Right ventricle myocardium superior (tissue), 1 donor: ENCODE measurements around the gene DYNLL1. TPM values are rescaled to one million over a fixed set of nuclear protein-coding genes. Genes with fewer than 3 reads are reported as not detected.
"Not testable (repeated sequence)": the region's sequence is repeated elsewhere in the genome, so short reads cannot be mapped to it uniquely, and the experiment has no call there.

Source experiments
- ATAC-seq: fragments of 200-7000 bp; cut with Tn5 transposase; one replicate; pipeline ENCODE4 v1.9.1; 2020; ENCODE audit warnings: mild to moderate bottlenecking; ENCODE audit not compliant: poor library complexity
- DNase-seq: peaks from one replicate; pipeline ENCODE4 v3.0.0-alpha.2; 2020
- intact Hi-C: fragments of 100-400 bp; cut with DNase I; formaldehyde crosslinking; loops from one replicate; pipeline ENCODE4 v1.11.2; 2022
- total RNA-seq: library from RNA; stranded (reverse); fragmentation: NEBNext Ultra II Directional; extraction: Animal tissue kit (Norgen Biotek cat#: 25700); gene quantifications from one replicate; pipeline ENCODE4 v1.2.1, GENCODE V29; 2021
- donor health status: DM: no; HTN: yes; CAD: no; lungs with severe emphysema.

The DYNLL1 gene
- total RNA-seq, 1 donor from 2014 or later: 154 TPM

GRCh38 chr12:120497524-120498150 lies 1.7 kb downstream of the DYNLL1 start:
- no peak for DNase-seq
- intact Hi-C loops: no loop called here
- no peak for ATAC-seq

GRCh38 chr12:120498870-120499515 lies 3.1 kb downstream of the DYNLL1 start:
- no peak for DNase-seq
- intact Hi-C loops: no loop called here
- no peak for ATAC-seq

DNA sequence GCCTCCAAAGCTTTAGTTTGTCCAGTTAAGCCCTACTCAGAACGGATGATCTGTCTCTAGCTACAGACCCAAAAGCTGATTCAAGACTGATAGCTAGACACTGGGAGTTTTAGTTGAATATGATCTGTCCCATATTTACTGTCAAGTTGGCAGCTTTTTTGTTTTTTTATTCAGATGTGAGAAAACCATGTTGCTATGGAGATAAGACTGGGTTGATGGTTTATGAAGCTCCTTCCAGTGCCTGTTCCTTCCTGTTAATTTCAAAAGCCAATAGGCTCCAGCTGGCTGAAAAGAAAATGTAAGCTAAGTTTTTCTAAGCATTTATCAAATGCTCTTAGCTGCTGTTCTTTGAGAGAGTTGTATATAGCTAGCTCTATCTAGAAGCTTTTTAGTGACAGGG lies 4.7 kb downstream of the DYNLL1 start:
- DNase-seq (no peak), ATAC-seq (no peak)
- intact Hi-C loops: no loop called here

DNA sequence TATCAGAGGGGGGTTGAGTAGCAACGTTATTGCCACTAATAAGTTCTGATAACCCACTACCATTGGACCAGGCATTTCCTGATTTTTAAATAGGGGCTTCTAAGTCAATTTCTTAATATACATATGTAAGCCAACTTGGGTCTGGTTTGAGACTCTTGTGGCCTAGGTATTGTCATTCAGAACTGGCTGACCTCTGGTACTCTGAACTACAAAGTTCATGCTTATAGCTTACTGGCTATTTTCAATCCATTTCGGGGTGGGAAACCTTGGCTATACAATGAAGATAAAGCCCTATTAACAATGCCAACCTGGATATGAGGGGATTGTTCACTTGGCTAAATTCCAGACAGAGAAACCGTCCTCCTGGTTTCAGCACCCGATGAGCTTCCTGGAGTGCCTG lies 8.7 kb downstream of the DYNLL1 start:
- ATAC-seq (no peak), DNase-seq (no peak)
- intact Hi-C loops: no loop called here

DNA sequence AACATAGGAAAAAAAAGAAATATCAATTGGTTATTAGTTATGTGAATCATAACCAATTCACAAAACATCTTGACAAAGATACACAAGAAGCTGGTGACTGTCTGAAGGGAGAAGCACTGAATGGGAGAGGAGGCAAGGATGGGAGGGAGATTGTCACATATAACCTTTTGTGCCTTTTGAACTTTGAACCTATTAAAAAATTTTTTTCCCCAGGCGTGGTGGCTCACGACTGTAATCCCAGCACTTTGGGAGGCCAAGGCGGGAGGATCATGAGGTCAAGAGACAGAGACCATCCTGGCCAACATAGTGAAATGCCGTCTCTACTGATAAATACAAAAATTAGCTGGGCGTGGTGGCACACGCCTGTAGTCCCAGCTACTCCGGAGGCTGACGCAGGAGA lies 12.6 kb downstream of the DYNLL1 start:
- no peak for DNase-seq
- ATAC-seq: no peak
- intact Hi-C loops: no loop called here

- no peak for ATAC-seq
- DNase-seq: no peak
- intact Hi-C loops: no loop called here
Observed at GRCh38 chr12:120514002-120514401, 18.1 kb downstream of the DYNLL1 start.

GRCh38 chr12:120515496-120515895 lies 19.6 kb downstream of the DYNLL1 start:
- DNase-seq (no peak), ATAC-seq (no peak)
- intact Hi-C loops: no loop called here

GRCh38 chr12:120519324-120519723 lies 23.4 kb downstream of the DYNLL1 start:
- intact Hi-C loops, DNase-seq, ATAC-seq: not testable (repeated sequence)

DNA sequence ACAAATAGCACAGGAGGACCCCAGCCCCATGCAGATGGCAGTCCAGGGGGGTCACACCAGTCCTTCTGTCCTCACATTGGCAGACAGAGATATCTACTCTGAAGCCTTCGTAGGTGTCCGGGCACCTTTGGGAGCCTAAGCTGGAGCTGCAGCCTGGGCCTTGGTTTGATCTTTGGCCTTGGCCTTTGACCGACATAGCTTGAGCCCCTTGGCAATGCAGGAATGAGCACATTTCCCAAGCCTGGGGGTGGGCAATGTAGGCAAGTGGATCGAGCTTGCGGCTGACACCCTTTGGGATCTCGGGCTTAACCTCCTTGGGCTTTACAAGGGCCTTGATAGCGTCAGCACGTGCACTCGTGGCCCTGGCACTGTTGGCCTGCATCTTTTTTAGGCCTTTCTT lies 26.7 kb downstream of the DYNLL1 start:
- no peak for DNase-seq
- intact Hi-C loops: no loop called here

GRCh38 chr12:120528861-120529525 lies 33.1 kb downstream of the DYNLL1 start, which contains the start of gene COQ5:
TSS of gene COQ5 (minus strand) at chr12:120529158. CDS start at chr12:120529141, 17 bp downstream.
- intact Hi-C loops: no loop called here
- DNase-seq (peak; percentile 95), ATAC-seq (peak; percentile 97)

More for the DNA sequence above, 26.7 kb downstream of the DYNLL1 start:
- no peak for ATAC-seq

DNA sequence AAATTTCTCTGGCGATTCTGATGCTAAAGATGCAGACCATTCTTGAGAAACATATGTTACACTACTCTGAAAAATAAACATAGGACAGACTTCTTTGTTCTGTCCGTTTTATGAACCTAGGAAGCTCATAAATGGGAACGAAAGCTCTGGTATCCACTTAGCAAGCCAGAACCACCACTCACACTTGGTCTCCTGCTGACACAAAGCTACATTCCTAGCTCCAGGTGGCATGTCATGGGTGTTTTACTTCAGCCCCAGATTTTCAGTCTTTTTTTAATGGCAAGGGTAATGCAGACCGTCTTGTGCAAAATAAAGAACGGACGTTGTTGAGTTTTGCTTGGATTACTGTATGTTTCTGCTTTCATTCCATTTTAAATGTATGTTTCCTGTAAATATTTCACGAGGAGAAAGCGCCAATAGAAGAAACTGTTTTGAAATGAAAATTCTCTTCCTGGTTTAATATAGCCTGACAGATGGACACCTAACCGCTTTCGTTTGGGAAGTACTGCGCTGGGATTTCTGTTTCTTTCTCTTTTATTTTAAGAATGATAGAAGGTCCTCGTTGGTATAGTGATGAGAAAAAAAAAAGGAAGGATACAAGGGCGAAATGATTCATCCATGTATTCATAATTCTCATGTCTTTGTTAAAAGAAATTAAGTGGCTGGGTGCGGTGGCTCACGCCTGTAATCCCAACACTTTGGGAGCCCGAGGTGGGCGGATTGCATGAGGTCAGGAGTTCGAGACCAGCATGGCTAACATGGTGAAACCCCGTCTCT lies 33.9 kb downstream of the DYNLL1 start:
- peak; percentile 23 for ATAC-seq
- intact Hi-C loops: no loop called here
- no peak for DNase-seq

DNA sequence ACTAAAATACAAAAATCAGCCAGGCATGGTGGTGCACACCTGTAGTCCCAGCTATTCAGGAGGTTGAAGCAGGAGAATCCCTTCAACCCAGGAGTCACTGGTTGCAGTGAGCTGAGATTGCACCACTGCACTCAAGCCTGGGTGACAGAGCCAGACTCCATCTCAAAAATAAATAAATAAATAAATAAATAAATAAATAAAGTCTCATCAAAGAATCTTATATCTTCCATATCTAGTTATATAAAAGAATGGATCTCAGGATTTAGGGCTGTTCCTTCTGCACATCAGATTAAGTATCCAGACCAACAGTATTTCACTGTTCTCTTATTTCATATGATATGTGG lies 34.5 kb downstream of the DYNLL1 start:
- intact Hi-C loops, DNase-seq, ATAC-seq: not testable (repeated sequence)

DNA sequence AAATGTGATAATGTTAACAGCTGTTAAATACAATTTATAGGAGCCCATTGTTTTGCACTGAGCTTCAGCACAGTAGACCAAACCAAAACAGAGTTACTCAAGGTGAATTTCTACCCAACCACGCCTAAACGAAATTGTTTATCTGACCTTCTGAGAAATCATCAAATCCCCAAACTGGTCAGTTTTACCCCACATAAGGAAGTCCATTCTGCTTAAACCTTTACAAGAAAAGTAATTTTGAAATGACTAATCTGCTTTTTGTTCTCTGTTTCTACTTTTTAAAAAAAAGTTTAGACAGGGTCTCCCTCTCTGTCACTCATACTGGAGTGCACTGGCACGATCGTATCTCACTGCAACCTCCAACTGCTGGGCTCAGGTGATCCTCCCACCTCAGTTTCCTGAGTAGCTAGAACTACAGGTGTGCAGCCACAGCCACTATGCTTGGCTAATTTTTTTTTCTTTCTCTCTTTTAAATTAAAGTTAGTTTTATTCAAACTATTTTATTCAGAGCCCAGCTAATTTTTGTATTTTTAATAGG lies 36.9 kb downstream of the DYNLL1 start:
- DNase-seq: no peak
- intact Hi-C loops: no loop called here
- no peak for ATAC-seq

DNA sequence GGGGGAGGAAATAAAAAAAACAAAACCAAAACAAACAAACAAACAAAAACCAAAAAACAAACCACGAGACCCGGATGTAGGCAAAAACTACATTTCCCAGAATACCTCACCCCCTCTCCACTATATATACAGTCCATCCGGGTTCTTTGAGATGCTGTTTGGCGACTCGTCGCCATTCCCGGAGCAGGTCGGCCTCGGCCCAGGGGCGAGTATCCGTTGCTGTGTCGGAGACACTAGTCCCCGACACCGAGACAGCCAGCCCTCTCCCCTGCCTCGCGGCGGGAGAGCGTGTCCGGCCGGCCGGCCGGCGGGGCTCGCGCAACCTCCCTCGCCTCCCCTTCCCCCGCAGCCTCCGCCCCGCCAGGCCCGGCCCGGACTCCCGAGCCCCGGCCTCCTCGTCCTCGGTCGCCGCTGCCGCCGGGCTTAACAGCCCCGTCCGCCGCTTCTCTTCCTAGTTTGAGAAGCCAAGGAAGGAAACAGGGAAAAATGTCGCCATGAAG lies 38.3 kb downstream of the DYNLL1 start, which contains the start of gene RNF10:
Gene RNF10, plus strand, starts transcription at position 154 of the 500 bp plus-strand sequence. CDS start 456 bp downstream, outside the sequence.
- DNase-seq (peak; percentile 78), ATAC-seq (peak; percentile 80)
- intact Hi-C loops: no loop called here

DNA sequence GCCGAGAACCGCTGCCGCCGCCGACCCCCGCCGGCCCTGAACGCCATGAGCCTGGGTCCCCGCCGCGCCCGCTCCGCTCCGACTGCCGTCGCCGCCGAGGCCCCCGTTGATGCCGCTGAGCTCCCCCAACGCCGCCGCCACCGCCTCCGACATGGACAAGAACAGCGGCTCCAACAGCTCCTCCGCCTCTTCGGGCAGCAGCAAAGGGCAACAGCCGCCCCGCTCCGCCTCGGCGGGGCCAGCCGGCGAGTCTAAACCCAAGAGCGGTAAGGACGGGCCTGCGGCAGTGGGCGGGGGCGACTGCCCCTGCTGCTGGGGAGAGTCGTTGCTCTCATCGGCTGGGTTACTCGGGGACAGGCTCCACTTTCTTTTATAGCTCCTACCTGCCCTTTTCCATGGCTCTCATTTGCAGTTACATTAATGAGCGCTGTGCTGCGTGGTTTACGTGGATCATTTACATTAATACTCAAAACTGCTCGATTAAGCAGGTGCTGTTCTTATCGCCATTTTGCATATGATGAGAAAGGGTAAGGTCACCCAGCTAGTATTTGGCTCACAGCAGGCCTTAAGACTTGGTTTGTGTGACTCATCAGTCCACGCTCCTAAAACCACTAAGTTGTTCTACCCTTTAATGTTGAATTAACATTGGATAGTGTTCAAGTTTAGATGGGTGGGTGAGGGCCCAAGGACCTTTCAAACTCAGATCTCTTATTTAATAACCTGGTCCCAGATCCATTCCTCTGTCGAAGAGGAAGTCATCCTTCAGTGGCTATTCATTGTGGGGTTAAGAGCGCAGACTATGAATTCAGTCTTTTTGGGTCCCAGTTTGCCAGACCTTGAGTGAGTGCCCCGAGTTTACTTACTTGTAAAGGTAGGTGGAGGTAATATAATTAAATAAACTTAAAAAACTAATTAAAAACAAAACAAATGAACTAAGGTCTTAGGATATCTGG lies 39.1 kb downstream of the DYNLL1 start:
- ATAC-seq: peak; percentile 35
- peak; percentile 53 for DNase-seq
- intact Hi-C loops: no loop called here

- DNase-seq (no peak), ATAC-seq (no peak)
- intact Hi-C loops: no loop called here
Observed at GRCh38 chr12:120536064-120536791, 40.3 kb downstream of the DYNLL1 start.

DNA sequence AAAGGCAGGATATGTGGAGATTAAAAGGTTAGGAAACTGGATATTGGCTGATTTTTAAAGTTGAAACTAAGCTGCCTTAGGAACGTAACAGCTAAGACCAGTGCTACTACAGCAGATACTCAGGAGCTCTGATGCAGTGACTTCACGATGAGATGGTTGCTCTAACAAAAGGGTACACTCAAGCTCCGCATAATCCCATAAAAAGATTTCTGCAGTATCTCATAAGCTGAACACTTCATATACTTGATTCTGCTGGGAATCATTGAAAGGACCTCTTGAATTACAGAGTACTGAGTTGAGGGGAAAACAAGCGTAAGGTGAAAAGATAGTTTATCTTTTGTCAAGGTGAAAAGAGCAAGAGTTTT lies 41.9 kb downstream of the DYNLL1 start:
- intact Hi-C loops: no loop called here
- DNase-seq (no peak), ATAC-seq (no peak)
